Choroid plexus epithelial cell (primary cell): ENCODE measurements around the gene CREBBP.

Experiments
- DNase-seq: peaks from one replicate; pipeline ENCODE4 v3.0.0-alpha.2; 2010; ENCODE audit warnings: low read depth
- H3K4me3 ChIP-seq: 2 replicates; pipeline ENCODE4 v1.5.1; 2011; ENCODE audit warnings: low read depth, mild to moderate bottlenecking, control low read depth, low read length, moderate library complexity
- CTCF ChIP-seq: conservative IDR thresholded peaks from 2 replicates; pipeline ENCODE4 v1.5.1; 2011; ENCODE audit warnings: low read depth, mild to moderate bottlenecking, control low read depth, inconsistent platforms, low read length, moderate library complexity

The CREBBP gene

DNA sequence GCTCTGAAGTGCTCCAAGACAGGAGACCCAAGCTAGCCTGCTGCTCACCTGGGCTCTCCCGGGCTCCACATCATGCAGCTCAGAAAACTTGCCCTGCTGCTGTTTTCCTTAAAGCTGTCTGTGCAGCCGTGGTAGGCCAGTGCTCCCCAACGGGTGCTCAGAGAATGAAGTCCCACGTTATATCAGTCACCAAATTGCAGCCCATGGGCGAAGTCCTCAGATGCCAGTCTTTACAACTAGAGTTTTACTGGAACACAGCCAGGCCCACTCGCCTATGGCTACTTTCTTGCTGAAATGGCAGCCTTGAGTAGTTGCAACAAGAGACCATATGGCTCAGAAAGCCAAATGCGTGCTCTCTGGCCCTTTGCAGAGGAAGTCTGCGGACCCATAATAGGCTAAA is 6.3 kb downstream of the CREBBP start:
- no peak overlapping the region for H3K4me3 ChIP-seq
- TF ChIP-seq CTCF, result no peak
- no peak for DNase-seq

DNA sequence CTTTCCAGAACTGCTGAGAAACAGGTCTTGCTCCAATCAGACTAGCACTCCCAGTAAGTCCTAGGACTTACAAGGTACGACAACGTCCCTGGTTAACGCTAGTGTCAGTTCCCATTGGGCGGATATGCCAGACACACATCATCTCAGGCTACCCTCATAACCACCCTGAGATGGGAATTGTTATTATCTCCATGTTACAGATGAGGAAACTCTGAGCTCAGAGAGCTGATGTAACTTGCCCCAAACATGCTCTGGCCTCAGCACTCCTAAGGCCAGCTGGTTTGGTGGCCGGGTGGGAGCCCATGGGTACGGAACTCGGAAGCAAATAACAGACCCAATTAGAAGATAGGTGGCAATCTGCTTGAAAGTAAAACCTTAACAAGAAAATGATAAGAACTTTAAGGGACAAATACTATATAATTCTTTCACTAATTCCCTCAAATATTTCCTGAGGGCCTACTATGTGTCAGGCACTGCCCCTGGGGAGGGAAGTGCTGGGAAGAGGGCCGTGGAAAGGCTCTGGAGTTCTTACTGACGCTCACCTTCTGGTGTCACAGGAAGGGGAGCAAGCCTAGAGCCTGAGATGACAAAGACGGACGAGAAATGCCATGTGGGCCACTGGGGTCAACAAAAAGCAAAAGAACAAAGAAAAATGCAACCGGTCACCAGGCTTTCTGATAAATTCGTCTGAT is 6.9 kb downstream of the CREBBP start:
- H3K4me3 ChIP-seq, result no peak overlapping the region
- DNase-seq, result no peak
- no peak for TF ChIP-seq CTCF

GRCh38 chr16:3872216-3872895 is 8.2 kb downstream of the CREBBP start:
- no peak for DNase-seq
- TF ChIP-seq CTCF, result no peak
- no peak overlapping the region for H3K4me3 ChIP-seq

DNA sequence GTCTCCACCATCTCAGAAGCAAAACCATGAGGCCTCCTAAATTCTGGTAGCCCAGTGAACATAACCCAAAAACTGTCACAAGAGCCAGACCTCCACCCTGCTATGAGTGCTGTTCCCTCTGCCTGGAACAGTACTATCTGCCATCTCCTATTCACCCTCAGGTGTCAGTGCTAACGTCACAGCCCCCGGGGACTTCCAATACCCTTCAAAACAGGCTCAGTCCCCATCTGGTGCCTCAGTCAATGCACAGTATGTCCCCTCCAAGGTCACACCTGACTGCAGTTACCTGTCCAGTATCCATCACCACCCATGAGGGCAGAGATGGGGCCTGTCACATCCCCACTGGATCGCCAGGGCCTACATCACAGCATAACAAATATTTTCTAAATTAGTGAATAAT is 11.5 kb downstream of the CREBBP start:
- DNase-seq, result no peak
- TF ChIP-seq CTCF, result no peak
- no peak overlapping the region for H3K4me3 ChIP-seq

- no peak for TF ChIP-seq CTCF
- H3K4me3 ChIP-seq, result no peak overlapping the region
- DNase-seq, result no peak
Measured at GRCh38 chr16:3868556-3868955, 12.0 kb downstream of the CREBBP start.

DNA sequence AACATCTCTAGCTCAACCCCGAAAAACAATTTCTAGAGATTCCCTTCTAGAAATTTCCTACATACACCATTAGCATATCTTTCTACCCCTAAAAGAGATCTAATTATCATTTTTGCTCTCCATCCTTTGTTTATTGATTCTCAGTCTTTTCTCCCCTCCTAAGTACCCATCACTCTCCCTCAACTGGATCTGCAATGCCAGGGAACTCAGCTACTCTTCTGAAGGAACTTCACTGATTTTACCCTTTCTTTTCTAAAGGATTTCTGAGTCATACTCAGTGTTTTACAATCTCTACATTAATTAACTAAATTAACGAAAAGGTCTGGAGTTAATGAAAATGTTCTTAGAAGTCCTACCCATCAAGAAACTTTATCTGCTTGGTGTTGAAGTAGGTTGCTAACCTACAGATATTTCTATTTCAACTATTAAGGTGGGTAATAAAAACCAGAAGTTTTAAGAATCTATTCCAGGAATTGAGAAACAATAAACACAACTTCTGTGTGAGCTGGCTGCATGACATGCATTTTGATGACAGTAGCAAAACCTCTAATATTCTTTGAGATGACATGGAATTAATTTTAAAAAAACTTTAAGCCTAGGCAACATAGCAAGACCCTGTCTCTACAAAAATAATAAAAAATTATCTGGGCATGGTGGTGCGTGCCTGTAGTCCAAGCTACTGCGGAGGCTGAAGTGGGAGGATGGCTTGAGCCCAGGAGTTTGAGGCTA is 13.6 kb downstream of the CREBBP start:
- H3K4me3 ChIP-seq, result no peak overlapping the region
- DNase-seq, result no peak
- no peak for TF ChIP-seq CTCF
